GM12878 (cell line): ENCODE results near the gene USH1C.

Source experiments
- CEBPB ChIP-seq, 2 experiments: fragments of 150-350 bp in 1 of 2; IDR thresholded peaks; 2 replicates each; pipeline ENCODE4 v1.6.1; 2012 to 2014; ENCODE audit warnings: low read depth in 2 of 2, low read length in 2 of 2, borderline replicate concordance in 1 of 2, inconsistent platforms in 1 of 2
- EP300 ChIP-seq, 2 experiments: fragments of 150-350 bp in 1 of 2; IDR thresholded peaks; 2 replicates each; pipeline ENCODE4 v1.6.1; 2011 to 2012; ENCODE audit warnings: low read depth in 2 of 2, low read length in 2 of 2, borderline replicate concordance in 1 of 2, improper control_type of control experiment in 1 of 2, inconsistent platforms in 1 of 2; ENCODE audit not compliant: control insufficient read depth in 1 of 2
- ESRRA ChIP-seq: IDR thresholded peaks from 2 replicates; pipeline ENCODE4 v1.6.1; 2012; ENCODE audit warnings: mild to moderate bottlenecking, low read length, improper control_type of control experiment
- MTA2 ChIP-seq: fragments of 450-650 bp; IDR thresholded peaks from 2 replicates; pipeline ENCODE4 v1.6.1; 2016; ENCODE audit warnings: low read depth, mild to moderate bottlenecking, moderate library complexity
- NFIC ChIP-seq: IDR thresholded peaks from 2 replicates; pipeline ENCODE4 v1.6.1; 2012; ENCODE audit warnings: low read depth, mild to moderate bottlenecking, inconsistent platforms, low read length, moderate library complexity
- ZBED1 ChIP-seq: IDR thresholded peaks from 2 replicates; pipeline ENCODE4 v1.6.1; 2016; ENCODE audit warnings: borderline replicate concordance
- TF ChIP-seq, protein P1 (sequence below), 3 experiments: IDR thresholded peaks in 2 of 3; conservative IDR thresholded peaks in 1 of 3; 2 replicates each; pipeline ENCODE4 v1.5.1; 2011; ENCODE audit warnings: low read depth in 3 of 3, low read length in 3 of 3, mild to moderate bottlenecking in 3 of 3, control low read depth in 2 of 3, moderate library complexity in 2 of 3, inconsistent platforms in 1 of 3, mixed read lengths in 1 of 3; ENCODE audit not compliant: control insufficient read depth in 2 of 3, insufficient read depth in 1 of 3; ENCODE audit errors: extremely low read depth in 1 of 3

GRCh38 chr11:17563231-17563646 is 19.0 kb upstream of the USH1C start:
- no peak for TF ChIP-seq MTA2
- TF ChIP-seq, protein P1, sequence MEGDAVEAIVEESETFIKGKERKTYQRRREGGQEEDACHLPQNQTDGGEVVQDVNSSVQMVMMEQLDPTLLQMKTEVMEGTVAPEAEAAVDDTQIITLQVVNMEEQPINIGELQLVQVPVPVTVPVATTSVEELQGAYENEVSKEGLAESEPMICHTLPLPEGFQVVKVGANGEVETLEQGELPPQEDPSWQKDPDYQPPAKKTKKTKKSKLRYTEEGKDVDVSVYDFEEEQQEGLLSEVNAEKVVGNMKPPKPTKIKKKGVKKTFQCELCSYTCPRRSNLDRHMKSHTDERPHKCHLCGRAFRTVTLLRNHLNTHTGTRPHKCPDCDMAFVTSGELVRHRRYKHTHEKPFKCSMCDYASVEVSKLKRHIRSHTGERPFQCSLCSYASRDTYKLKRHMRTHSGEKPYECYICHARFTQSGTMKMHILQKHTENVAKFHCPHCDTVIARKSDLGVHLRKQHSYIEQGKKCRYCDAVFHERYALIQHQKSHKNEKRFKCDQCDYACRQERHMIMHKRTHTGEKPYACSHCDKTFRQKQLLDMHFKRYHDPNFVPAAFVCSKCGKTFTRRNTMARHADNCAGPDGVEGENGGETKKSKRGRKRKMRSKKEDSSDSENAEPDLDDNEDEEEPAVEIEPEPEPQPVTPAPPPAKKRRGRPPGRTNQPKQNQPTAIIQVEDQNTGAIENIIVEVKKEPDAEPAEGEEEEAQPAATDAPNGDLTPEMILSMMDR (IDR thresholded peaks at IDR 0.05 in 2 of 3, conservative IDR thresholded peaks at IDR 0.05 in 1 of 3; ENCODE audit: control insufficient read depth in 2 of 3, extremely low read depth in 1 of 3, insufficient read depth in 1 of 3, low read depth in 3 of 3, low read length in 3 of 3), result no peak
- TF ChIP-seq CEBPB (IDR thresholded peaks at IDR 0.05; ENCODE audit: borderline replicate concordance in 1 of 2, low read depth in 2 of 2, low read length in 2 of 2), result no peak
- TF ChIP-seq ESRRA, result no peak
- no peak for TF ChIP-seq EP300 (IDR thresholded peaks at IDR 0.05; ENCODE audit: borderline replicate concordance in 1 of 2, control insufficient read depth in 1 of 2, low read depth in 2 of 2, low read length in 2 of 2)
- TF ChIP-seq ZBED1, result no peak
- no peak for TF ChIP-seq NFIC
